Activated T-helper 9 cell treated with anti-CD3 and anti-CD28 coated beads, Interleukin-2, amount 50 U/mL, for 16 hours (primary cell): ENCODE results near the gene AKR1B1.

Experiments used
- DNase-seq: peaks from one replicate; pipeline ENCODE4 v3.0.0-alpha.2; 2020; ENCODE audit warnings: low read depth

Gene AKR1B1

DNA sequence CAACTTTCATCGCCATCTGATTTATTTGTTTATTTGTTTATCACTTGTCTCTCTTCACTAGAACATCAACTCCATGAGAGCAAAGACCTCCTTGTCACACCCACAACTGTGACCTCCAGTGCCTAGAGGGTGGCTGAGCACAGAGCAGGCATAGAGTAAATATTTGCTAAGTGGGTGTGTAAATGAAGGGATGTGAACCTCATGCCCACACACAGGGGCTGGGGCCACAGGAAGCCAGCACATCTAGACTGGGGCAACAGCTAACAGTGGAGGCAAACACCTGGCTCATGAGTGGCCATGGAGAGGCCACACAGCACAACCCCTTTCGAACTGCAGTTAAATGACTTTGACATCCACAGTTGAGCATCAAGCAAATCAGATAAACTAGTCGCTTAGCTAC is 39.8 kb downstream of the AKR1B1 start:
- DNase-seq: no peak

DNA sequence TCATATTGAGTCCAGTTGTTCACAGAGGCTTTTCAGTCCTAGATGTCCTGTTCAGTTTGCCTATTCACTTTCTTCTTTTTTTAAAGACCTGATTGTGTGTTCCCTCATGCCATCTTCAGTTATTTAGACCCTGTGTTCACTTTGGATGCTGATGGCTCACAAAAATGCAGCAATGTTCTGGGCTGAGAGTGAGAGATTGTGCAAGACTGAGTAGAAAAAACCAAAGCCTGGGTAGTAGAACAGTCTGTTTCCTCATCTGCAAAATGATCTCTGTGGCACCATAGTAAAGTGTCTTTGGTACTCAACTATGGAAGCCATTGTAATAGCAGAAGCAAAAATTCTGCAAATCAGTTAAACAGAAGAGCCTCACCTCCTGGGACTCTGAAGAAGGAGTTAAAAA is 43.2 kb downstream of the AKR1B1 start:
- DNase-seq: no peak

DNA sequence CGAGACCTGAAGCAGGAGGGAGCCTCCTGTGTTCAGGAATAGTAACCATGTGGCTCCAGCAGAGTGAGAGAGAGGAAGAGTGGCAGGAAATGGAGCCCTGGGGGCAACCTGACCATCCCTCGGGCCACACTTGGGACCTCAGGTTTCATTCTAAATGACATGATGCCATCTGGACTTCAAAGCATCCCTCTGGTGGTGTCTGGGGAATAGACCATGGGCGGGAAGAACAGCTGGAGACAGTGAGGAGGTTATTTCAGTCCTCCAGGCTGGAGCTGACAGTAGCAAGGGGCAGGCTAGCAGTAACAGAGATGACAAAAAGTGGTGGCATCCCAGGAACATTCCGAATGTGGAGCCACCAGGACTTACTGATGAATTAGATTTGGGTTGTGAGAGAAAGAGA is 44.8 kb downstream of the AKR1B1 start:
- DNase-seq: no peak

DNA sequence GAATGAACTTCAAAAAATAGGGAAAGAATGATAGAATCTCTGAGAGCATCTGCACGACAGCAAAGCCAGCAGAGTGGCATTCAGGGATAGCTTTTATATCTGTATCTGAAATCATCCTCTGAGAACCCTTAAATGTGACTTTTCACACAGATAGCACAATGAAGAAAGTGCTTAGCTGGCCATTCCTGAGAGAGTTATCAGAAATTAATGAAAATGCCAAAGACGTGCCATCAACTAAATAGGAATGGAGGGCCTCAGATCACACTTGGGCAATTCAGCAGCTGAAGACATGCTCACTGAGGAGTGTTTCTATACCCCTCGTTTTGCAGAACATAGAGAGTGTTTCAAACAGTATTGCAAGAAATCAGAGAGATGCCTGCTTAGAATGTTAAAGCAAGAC is 51.6 kb downstream of the AKR1B1 start:
- DNase-seq: no peak

DNA sequence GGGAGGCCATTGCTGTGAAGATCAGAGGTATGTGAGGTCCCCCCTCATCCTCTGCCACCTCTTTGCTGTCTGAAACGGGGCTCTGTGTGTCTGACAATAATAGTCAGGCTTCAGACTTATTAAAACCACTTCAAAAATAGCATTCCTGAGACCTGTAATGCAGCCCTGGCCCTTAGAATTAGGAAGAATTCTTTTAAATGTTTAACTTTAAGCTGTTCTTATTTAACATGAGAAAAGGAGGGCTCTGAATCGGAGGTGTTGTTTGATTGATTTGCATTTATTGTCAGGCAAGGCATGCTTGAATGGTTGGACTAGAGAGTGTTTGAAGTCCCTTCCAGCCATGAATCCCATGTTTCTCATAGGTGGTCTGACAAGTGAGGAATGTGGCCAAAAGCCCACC is 52.5 kb downstream of the AKR1B1 start:
- DNase-seq: no peak

DNA sequence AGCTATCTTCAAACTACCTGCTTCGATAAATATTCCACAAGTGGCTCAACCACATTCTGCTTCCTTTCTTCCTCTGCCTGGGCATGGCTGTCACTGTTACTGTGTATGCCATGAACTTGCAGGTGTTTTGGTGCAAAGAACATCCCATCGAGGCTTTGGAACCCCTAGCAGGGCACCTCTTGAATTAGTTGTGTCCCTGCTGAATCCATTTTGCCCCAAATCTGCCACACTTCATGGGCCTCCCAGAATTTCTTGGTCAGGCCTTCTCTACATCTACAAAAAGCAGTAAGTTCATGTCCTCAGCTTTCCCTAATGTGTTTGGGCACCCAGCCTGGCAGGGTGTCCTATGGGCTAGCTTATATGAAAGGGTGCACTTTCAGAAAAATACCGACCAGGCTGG is 53.6 kb downstream of the AKR1B1 start:
- DNase-seq: no peak

DNA sequence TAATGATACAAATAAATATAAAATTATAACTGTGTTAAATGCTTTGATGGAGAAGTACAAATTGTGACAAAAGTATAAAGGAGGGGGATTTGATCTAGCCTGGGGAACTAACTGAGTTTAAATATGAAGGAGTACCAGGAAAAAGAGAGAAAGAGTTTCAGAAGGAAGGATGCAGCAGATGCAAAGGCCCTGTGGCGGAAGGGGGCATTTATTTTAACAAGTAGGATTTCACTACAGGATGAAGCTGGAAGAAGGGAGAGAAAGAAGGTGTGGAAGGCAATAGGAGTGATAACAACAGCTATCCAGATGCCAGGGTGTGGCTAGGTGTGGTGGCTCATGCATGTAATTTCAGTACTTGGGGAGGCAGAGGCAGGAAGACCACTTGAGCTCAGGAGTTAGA is 55.8 kb downstream of the AKR1B1 start:
- DNase-seq: no peak

DNA sequence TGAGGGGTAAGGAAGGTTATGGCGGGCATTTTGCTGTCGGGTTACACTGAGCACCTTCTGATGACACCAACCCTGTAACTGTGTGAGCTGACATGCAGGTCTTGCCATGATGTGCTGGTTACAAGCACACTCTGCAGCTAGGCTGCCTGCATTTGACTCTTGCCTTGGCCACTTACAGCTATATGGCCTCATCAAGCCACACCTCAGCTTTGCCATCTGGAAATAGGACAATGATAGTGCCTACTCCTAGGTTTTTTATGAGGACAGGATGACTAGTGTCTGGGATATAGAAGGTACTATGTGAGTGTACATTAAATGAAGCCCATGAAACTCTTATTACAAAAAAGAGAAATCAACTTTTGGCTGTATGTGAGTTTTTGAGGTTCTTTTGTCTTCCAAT is 58.0 kb downstream of the AKR1B1 start:
- DNase-seq: no peak

DNA sequence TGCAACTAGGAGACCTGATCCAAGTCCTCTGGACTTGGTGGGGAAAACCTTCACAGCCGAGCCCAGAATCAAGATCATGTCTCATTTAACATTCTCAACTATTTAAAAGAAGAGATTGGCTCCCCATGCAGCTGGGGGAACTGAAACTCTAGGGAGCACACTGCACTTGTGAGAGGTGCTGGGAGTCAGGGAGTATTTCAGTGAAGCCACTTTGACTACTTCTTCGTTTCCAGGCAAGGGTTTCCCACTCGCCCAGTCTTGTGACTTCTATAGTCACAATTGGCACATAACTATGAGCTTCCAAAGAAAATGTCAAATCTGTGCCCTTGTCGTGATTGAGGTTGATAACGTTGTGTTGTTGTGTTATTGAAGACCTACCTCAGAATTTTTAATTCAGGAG is 62.9 kb downstream of the AKR1B1 start:
- DNase-seq: no peak

DNA sequence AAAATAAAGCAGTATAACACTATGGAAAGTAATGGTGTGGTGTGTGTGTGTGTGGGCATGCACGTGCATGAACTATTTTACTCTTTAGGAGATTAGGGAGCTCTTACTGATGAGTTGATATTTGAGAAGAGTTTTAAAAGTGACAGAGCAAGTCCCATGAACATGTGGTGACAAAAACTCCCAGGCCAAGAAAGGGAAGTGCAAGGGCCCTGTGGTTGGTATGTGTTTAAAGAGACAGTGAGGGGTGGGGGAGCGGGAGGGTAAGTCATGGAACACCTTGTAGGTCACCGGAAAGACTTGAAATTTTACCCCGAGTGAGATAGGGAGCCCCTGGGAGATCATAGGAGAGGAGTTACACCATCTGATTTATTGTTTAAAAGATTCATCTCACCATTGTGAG is 63.3 kb downstream of the AKR1B1 start:
- no peak for DNase-seq

DNA sequence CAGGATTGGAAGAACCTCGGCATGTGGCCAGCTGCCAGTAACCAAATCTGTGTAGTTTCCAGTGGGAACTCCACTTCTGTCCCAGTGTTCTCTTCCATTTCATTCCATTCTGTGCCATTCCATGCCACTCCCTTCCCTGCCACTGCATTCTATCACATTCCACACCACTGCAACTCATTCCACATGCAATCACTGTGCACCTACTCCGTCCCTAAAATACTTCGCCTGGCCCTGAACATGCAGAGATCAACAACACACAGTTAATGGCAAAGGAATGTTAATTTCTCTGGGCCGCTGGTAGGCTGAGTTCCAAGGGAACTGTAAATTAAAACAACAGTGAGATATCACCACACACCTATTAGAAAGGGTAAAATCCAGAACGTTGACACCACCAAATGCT is 64.8 kb downstream of the AKR1B1 start:
- no peak for DNase-seq
